ENCODE data around the gene HHATL.

HHATL gene

DNA sequence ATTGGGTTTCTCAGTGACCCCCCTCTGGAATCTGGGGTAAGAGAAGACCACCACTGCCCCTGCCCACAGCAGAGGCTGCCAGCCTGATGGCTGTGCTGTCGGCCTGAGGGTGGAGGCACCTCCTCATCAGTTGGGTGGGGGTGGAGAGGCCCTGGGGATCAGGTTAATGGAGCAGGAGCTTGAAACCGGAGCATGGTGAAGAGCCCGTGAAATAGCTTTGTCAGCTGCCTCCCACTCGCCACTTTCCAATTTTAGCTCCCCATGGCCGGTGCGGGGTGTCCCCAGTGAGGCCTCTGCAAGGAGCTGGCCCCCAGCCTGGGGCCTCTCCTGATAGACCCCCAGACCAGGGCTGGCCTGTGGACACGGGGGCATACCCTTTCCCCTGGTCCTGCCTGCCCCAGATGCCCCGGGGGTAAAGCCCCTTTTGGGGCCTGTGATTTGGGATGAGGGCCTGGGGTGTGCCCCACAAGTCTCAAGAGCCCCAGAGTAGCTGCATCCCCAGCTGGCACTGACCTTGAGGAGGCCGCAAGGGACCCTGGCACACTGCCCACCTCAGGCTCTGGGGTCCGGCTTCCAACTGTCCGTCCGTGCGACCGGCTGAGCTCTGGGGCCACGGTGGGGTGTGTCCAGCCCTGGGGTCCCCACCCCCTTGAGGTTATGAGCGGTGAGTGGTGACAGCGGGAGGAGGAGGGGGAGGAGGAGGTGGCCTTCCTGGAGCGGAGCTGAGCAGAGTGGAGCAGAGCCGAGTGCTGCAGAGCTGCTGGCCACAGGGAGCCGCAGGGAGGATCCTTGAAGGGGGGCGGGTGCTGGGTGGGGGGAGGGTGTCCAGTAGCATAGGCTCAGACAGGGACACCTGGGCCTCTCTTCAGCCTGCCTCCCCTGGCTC, at the start of gene HHATL:
HHATL (minus strand) TSS at position 733 of the 886 bp plus-strand sequence. CDS start 1,972 bp downstream, outside the sequence.
- in situ Hi-C loops (cut with MboI; ENCODE audit: low sequenced_read_pairs), result no loop called here

GRCh38 chr3:42751609-42752008, 49.0 kb upstream of the HHATL start:
- in situ Hi-C loops (cut with MboI; ENCODE audit: low sequenced_read_pairs), result no loop called here

DNA sequence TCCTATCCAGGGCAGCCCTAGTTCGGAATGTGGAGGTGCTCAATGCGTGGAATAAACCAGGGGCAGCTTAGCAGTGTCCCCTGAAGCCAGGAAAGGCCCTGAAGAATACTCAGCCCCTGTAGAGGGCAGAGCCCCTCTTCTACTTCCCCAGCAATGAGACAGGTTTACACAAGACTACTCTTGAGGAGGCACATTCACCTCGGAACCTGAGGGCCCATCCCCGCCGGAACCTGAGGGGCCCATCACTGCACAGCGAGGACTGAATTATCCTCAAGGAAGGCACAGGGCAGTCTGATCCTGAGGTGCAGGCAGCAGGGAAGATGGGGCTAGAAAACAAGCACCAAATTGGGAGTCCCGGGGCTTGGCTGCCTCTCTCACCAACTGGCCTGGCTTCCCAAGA, 48.2 kb upstream of the HHATL start:
- in situ Hi-C loops (cut with MboI; ENCODE audit: low sequenced_read_pairs), result no loop called here

GRCh38 chr3:42749753-42750231, 47.2 kb upstream of the HHATL start:
- in situ Hi-C loops (cut with MboI; ENCODE audit: low sequenced_read_pairs), result no loop called here

DNA sequence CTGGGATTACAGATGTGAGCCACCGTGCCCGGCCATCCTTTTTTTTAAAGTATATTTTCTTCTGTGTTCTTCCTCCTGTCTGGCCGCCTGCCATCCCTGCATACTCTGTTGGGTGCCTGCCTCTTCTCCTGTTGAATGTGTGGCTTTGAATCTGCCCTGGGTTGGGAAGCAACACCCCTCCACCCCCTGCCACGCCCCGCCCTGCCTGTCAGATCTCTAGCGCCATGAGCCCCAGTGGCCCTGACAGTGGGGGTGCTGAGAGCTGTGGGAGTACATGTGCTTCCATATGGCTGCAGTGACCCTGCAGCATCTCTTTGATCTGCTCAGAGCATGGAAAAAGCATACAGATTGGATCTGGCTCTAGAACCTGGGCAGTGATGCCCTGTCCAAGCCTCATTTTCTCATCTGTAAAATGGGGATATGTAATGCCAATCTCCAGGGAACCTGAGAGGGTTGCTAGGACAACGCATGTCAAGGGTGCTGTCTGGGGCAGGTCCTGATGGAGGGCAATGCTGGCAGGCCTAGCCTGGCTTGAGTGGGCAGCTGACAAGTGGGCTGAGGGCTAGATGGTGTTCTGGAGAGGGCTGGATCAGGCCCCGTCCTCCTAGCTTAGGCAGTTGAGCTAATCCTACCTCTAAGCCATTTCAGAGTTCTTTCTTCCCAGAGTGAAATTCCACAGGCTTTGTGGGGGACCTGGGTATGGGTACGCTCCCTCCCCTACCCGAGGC, 46.6 kb upstream of the HHATL start:
- in situ Hi-C loops (cut with MboI; ENCODE audit: low sequenced_read_pairs), result no loop called here

DNA sequence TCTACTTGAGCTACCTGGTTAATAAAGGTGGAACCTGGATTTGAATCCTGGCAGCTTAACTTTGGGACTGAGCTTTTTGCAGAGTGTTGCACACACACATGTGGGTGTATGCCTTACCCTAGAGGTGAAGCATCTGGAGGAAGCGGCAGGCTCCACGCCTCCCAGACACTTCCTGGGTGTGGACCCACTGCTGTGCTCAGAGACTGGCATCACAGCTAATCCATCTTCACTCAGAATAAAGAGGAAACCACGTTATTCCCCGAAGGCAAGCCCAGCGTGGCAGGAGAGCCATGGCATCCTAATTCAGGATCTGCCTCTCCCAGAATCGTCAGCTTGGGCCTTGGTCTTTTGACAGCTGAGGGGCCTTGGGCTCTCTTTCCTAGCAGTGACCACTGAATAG, 45.0 kb upstream of the HHATL start:
- in situ Hi-C loops (cut with MboI; ENCODE audit: low sequenced_read_pairs), result no loop called here

DNA sequence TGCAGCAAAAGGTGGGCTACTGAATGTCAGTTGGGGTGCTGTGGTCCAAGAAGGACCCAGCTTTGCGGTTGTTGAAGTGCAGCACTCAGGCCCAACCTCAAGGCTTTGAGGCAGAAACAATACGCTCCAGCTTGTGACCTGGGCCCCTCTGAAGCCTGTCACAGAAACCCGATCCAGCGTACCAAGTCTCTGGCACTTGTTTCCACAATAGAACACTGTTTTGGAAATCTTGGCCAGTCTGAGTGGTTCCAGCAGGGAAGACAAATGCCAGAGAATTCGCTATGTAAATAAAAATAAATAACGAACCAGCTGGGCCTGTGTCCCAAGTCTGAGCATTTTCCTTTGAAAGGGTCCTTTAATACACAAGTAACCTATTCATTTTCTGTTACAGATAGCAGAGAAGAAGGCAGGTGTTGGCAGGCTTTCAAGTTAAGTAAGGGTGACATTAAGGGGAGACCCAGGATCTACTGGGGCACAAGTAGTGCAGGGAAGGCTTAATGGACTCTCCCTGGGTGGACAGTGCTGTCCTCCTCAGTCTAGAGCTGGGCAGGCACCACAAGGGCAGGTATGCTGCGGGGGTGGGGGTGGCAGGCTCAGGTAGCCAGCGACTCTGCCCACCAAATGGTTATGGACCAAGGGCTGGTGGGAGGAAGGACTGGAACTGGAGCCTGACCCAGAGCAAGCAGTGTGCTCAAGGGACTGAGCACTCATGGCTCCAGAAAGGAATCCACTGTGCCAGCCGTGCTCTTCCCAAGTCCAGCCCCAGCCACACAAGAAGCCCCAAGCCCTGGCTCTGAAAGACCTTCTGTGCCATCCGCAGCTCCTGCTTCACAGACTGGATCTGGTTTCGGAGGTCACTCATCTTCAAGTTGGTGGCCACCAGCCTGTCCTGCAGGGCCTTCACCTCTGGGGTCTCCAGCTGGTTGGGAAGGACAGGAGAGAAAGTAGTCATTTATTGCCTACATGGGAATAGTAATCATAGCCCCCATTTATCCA, 44.2 kb upstream of the HHATL start:
- in situ Hi-C loops (cut with MboI; ENCODE audit: low sequenced_read_pairs), result no loop called here

GRCh38 chr3:42745776-42746454, 43.3 kb upstream of the HHATL start:
- in situ Hi-C loops (cut with MboI; ENCODE audit: low sequenced_read_pairs), result no loop called here

DNA sequence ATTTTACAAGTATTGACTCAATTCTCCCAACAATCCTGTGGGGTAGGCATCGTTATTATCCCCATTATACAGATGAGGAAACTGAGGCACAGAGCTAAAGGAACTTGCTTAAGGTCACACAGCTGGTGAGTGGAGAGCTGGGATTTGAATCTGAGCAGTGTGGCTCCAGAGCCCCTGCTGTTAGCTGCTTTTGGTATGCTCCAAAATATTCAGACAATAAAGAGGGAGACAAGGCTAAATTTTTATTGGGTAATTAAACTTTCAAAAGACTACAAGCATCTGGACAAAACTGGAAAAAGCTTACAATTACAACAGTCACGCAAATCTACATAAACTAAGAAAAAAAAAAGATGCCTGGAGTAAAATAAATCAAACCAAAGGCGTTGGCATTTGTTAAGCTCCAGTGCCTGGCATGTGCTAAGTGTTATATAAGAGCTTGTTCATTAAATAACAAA, 42.7 kb upstream of the HHATL start:
- in situ Hi-C loops (cut with MboI; ENCODE audit: low sequenced_read_pairs), result no loop called here

DNA sequence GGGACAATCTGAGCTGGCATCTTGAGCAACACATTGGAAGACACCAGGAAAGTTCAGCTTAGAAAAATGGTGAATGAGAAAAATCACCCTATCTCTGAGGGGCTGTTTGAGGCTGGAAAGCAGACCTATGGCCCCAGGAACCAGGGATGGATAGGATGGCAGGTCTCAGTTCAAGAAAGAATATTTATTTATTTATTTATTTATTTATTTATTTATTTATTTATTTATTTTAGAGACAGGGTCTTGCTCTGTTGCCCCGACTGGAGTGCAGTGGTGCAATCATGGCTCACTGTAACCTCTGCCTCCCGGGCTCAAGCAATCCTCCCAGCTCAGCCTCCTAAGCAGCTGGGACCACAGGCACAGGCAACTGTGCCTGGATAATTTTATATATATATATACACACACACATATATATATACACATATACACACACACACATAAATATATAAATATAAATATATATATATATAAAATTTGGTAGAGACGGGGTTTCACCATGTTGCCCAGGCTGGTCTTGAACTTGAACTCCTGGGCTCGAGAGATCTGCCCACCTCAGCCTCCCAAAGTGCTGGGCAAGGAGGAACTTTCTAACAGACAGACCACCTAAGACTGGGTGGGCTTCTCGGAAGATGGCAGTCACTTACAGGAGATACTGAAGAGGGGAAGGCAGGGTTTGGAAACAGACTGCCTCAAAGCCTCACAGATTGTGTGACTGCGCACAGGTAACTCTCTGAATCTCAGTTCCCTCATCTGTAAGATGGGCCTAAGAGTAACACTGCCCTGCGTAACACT, 40.8 kb upstream of the HHATL start:
- in situ Hi-C loops (cut with MboI; ENCODE audit: low sequenced_read_pairs), result no loop called here

GRCh38 chr3:42742688-42743087, 40.1 kb upstream of the HHATL start:
- in situ Hi-C loops (cut with MboI; ENCODE audit: low sequenced_read_pairs), result no loop called here

GRCh38 chr3:42742259-42742658, 39.7 kb upstream of the HHATL start:
- in situ Hi-C loops (cut with MboI; ENCODE audit: low sequenced_read_pairs), result no loop called here

DNA sequence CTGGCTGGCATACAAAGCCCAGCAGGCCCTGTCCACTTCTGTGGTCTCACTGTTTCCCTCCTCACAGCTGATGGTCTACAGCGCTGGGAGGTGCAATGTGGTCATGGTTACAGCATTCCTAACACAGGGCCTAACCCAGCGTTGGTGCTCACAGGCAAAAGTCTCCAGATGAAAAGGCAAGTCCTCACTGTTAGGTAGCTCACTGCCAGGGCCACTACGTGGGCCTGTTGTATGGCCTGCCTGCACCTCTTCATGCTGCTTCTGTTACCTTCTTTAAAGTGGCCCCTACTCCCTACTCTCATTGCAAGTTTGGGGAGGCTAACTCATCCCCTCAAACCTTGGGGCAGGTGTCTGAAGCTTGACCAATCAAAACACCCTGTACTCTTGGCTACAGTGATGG, 39.2 kb upstream of the HHATL start:
- in situ Hi-C loops (cut with MboI; ENCODE audit: low sequenced_read_pairs), result no loop called here

DNA sequence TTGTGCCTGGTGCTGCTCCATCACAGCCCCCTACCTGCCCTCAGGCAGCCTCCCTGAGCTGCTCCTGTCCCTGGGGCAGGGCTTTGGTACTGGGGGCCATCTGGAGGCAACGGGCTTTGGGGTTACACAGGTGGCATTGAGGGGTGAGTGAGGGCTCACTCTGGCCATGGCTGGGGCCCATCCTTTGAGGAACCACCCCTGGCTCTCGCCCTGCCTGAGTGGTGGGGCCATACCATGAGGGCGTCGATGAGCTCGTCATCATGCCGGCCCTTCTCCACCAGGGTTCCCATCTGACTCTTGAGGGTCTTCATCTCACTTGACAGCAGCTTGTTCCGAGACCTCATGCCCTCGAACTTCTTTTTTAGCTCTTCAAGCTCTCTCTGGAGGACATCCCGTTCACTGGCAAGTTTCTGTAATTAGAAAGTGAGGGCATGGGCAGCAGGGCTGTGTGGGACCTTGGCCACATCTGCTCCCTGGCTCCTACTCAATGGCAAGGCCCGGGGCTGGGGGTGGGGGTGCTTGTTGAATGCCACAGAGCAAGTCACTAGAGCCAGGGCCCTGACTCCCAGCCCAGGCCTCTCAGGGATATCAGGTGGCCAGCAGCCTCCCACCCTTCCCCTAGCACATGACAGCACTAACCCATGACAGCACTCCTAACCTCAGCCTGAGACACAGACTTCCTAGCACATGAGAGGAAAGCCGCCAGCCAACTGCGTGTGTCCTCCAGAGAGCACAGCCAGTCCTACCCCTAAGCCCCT, 37.0 kb upstream of the HHATL start:
- in situ Hi-C loops (cut with MboI; ENCODE audit: low sequenced_read_pairs), result no loop called here

DNA sequence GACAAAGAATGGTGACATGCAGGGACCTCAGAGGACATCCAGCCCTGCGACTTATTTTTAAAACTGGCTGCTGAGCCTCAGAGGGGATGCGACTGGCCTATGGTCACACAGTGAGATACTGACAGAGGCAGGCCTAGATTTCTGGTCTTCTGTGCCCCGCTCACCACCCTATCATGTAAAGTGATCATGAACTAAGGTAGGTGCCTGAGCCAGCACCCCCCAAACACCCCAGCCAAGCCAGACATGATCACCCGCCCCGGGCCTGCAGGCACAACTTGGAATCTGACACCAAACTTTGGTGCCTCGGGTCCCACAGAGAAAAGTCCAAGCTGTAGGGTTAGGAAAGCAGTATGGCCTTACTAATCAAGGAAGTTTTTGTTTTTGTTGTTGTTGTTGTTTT, 33.9 kb upstream of the HHATL start:
- in situ Hi-C loops (cut with MboI; ENCODE audit: low sequenced_read_pairs), result no loop called here

- in situ Hi-C loops (cut with MboI; ENCODE audit: low sequenced_read_pairs), result no loop called here
Measured at GRCh38 chr3:42736081-42736480, 33.5 kb upstream of the HHATL start.

GRCh38 chr3:42735615-42736014, 33.0 kb upstream of the HHATL start:
- in situ Hi-C loops (cut with MboI; ENCODE audit: low sequenced_read_pairs), result no loop called here

- in situ Hi-C loops (cut with MboI; ENCODE audit: low sequenced_read_pairs), result no loop called here
Measured at GRCh38 chr3:42735019-42735418, 32.4 kb upstream of the HHATL start.
